Muscle of arm (tissue), 12 donors: ENCODE results near the gene GRIK3. TPM values are rescaled to one million over a fixed set of nuclear protein-coding genes. Genes with fewer than 3 reads are reported as not detected.
"Not testable (repeated sequence)": the region's sequence is repeated elsewhere in the genome, so short reads cannot be mapped to it uniquely, and the experiment has no call there.

Experiments
- DNase-seq: peaks from one replicate; pipeline ENCODE4 v3.0.0-alpha.2; 2013
- polyA plus RNA-seq, 12 donors: library from polyadenylated mRNA; unstranded; fragments of 120-200 nt; gene quantifications; one replicate each; pipeline ENCODE4 v1.2.1, GENCODE V29; 2013; ENCODE audit not compliant: insufficient read length in 12 of 12

Gene GRIK3
- polyA plus RNA-seq, 12 donors, result 0.41 to 2.5 (median 0.88) TPM; not detected in 1

DNA sequence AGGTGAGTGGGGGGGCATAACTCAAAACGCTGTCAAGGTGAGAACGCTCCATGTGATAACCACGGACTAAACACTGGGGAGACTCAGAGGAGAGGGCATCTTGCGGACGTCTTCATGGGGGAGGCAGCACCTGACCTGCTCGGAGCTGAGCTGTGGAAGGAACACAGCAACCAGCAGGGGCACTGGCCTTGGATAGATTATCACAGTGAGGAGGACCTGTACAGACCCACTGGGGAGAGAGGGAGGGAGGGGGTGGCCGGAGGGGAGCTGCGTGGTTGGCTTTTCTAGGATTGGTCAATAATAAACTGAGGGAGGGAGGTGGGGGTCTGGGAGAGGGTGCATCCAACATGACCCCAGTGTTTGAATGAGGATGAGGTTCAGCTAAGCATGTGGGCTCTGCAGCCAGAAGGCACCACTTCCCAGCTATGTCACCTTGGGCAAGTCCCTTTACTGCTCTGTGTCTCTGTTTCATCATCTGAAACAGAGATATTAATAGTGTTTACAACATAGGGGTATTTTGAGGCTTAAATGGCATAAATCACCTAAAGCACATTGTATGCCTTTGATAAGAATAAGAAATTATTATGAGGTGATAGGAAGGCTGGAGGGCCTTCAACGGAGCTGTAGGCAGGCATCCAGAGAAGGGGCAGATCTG lies 123.3 kb downstream of the GRIK3 start:
- no peak for DNase-seq

DNA sequence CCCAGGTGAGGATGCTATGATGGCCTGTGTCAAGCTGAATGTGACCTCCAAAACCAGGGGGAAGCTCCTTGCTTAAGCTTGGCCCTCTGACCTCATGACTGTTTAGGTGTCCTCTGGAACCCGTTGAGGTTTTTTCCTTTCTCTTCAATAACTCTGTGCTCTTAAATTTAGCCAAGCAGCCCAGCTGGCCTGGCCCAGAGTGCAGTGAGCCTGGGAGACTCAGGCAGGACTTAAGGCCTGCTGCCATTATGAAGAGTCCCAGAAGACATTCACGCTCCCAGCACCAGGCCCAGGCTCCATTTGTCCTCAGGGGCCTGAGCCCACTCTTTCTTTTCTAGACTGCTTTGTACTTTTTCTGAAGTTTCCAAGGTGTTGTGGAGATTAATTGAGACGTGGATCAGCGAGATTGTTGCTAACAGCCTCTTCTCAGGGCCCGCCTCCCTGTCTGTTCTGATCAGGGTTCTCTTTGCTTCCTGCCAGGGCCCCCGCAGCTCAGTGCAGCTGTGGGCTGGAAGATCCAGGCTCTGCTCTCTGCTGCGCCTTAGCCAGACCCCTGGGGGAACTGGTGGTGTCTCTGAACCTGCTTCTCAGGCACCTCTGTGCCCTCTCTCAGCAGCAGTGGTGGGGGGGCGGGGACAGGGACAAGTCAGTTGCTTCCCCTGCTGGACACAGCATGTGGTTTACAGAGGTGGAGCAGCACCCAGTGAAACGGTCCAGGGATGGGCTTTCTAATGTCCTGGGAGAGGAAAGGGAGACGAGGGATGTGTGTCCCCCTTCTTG lies 124.2 kb downstream of the GRIK3 start:
- DNase-seq, result peak; percentile 34

DNA sequence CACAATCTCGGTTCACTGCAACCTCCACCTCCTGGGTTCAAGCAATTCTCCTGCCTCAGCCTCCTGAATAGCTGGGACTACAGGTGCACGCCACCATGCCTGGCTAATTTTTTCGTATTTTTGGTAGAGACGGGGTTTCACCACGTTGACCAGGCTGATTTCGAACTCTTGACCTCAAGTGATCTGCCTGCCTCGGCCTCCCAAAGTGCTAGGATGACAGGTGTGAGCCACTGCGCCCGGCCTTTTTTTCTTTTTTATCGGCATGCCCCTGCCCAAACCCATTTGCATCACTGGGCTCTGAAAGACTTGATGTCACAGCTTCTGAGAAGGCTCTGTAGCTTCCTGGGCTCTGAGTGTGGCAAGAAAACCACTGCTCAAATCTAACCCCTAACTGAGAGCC lies 125.0 kb downstream of the GRIK3 start:
- not testable (repeated sequence) for DNase-seq

DNA sequence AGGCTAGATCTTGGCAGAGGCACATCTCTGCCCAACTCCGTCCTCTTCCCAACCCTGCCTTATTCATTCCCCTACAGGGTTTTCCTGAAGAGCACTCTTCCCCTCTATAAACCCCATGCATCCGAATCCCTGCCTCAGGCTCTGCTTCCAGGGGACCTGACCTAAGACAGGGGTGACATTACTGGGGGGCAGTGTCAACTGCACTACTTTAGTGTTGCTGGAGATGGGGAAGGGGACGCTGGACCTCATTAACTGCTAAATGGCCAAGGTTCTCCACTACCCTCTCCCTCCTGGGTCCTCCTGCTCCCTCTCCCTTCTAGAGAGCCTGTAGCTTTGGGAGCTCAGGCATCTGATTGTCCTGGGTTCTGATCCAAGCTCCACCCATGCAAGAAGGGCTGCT lies 126.2 kb downstream of the GRIK3 start:
- no peak for DNase-seq

DNA sequence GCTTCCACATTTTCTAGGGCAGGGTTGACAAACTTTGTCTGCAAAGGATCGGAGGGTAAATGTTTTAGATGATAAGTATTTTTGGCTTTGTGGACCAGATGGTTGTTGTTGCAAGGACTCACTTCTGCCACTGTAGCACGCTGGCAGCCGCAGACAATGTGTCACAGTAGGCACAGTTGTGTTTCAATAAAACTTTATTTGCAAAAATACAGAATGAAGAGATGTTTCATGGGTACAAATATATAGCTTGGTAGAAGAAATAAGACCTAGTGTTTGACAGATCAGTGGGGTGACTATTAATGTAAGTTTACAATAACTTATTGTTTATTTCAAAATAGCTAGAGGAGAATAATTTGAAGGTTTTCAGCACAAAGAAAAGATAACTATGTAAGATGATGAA lies 127.8 kb downstream of the GRIK3 start:
- DNase-seq, result no peak

DNA sequence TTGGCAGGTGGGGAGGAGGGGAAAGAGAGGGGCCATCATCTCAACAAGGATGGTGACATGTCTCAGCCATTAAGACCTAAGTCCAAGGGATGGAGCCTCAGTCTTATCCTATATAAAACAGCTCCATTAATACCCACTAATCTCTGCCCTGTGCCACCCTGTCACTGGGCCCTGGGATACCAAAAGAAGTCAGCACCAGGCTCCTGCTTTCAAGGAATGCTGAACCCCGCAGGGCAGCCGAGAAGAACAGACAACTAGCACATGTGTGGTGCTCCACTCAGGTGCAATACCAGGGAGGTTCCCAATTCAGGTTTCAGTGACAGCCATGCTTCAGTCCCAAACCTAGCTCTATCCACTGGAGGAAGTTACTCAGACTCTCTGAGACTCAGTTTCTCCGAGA lies 128.4 kb downstream of the GRIK3 start:
- DNase-seq, result no peak

DNA sequence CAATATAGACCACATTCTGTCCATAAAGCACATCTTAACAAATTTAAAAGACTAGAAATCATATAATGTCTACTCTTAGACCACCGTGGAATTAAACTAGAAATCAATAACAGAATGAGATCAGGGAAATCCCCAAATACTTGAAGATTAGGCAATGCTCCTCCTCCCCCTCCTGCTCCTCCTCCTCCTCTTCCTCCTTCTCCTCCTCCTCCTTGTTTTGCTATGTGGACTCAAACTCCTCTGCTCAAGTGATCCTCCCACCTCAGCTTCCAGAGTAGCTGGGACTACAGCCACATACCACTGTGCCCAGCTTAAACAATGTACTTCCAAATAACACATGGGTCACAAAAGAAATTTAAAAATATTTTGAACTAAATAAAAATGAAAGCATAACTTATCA lies 134.2 kb downstream of the GRIK3 start:
- no peak for DNase-seq

DNA sequence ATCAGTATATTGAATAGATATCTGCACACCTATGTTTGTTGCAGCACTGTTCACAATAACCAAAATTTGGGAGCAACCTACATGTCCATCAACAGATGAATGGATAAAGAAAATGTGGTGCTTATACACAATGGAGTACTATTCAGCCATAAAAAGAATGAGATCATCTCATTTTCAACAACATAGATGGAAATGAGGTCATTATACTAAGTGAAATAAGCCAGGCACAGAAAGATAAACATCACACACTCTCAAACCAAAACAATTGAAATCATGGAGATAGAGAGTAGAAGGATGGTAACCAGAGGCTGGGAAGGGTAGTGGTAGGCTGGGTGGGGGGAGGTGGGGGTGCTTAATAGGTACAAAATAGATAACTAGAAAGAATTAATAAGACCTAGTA lies 136.5 kb downstream of the GRIK3 start:
- not testable (repeated sequence) for DNase-seq

DNA sequence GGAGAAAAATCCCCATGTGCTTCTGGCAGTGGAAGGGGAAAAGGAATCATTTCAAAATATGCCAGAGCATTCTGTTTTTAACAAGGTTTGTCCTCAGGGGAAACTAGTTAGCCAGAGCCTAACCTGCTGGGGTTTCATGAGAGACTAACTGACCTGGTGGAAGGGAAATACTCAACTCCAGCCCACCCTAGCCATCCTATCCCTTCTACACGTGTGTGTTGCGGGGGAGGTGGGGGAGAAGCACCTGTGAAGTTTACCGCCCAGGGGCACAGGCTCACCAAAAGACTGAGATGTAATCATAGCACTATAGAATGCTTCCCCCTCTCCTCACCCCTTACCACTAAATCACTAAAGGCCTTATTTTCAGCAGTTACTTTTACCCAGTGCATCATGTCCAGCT lies 139.5 kb downstream of the GRIK3 start:
- DNase-seq, result no peak

DNA sequence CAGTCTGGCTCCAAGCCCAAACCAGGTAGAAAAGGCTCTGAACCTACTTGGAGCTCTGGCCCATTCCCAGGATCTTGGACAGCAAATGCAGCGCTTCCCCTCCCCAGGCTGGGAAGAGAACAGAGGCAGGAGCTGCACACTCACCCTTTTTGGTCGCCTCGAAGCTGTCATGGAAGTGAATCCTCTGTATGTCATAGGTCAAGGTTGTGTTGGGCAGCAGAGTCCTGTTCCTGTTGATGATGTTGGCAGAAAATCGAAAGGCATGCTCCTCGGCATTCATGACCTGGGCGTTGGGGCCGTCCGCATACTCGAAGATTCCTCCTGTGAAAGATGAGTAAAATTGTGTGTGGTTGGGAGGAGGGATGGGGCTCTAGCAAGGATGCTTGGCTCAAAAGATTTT lies 143.5 kb downstream of the GRIK3 start:
- no peak for DNase-seq

DNA sequence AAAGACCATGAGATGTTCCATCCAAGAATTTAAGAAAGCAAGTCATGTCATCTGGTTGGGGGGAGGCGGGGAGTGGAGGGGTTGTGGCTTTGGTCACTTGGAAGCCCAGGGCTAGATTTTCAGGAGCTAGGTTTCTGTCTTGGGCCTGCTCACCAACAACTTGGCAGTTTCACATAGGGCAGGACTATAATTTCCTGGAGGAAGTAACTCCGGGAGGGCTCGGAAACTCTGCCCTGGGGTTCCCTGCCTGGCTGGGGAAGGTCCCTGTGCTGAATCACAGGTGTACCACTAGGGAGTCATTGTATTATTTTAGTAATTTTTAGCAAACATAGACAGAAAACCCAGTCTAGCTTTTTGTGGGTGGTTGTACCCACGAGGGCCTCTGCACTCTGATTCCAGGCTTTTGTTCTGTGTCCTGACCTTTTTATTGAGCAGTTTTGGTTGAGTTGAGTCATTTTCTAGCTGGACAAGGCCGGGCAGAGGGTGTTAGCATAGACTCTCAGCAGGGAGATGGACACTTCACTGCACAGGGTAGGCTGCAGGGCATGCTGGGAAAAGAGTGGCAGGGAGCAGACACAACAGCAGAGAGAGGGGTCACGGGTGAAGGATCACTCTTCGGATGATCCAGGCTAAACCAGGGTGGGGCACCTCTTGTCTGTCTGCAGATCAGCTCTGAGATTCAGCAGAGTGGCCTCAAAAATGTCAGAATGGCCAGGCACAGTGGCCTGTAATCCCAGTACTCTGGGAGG lies 144.7 kb downstream of the GRIK3 start:
- DNase-seq, result no peak

DNA sequence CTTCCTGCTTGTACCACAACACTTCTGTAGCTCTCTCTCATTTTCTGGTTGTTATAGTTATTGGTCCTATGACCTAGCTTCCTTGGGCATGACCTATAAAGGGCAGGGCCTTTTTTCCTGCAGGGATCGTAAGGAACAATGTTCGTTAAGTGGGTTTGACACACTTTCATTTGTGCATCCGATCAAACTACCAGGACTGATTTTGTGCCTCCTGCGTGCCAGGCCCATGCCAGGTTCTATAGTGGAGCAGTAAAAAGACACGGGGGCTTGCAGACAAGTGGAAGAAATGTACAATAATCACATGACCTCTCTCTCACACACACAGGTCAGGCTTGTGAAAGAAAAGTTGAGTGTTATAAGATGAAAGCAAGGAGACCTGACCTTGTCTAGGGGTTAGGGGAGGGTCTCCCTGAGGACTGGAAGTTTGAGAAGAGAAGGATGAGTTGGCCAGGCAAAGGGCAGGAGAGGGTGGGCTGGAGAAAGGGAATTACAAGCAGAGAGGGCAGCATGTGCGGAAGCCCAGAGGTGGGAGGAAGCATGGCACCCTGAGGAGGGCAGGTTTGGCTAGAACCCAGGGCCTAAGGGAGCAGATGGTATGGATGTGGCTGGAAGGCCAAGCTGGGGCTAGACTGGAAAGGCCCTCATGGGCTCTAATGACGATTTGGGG lies 145.4 kb downstream of the GRIK3 start:
- DNase-seq, result no peak

DNA sequence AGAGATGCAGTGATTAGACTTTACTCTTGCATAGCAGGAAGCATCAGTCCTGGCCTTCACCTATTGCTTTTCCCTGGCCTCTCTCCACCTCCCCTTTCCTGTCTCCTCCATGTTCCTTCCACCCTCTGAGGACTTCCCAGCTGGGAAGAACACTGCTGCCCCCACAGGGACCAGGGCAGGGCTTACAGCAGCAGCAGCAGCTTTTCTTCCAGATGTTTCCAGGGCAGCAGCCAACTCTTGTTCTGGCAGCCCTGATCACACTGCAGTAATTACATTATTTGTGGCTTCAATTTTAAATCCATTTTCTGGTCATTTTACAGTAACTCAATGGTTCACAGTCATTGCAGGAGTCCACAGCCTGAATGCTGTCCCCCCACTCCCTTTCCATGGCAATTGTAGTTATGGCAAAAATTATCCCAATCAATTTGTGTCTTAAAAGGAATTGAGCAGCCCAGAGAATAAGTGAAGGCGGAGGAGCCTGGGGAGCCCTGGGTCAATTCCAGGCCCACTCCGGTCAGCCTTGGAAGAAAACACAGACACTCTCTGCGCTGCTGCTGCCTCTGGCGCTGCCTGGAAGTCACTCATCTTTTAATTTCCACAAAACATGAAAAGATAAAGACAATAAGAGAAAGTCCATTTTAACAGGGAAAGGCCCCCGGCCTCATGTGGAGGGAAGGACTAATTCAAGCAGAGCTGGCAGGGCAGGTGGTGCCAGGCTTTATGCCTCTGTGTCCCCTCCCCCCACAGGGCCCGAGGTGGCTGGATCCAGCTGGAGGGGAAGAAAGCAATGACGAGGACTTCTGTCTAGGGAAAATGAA lies 148.6 kb downstream of the GRIK3 start:
- peak; percentile 75 for DNase-seq

DNA sequence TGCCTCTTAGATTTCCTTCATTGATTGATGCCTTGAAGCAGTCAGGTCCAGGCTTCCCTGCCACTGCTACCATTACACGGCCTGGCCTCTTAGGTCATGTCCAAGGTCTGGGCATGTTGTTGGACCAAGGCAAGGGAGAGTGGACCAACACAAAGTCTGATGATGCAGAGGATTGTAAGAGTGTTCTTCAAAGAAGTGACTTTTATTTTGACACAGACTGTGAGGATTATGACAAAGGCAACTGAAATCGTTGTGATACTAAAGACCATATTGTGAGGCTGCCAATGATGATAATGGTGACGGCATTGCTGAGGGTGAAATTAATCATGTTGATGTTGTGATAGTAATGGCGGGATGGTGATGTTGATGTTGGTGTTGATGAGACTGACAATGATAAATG lies 149.5 kb downstream of the GRIK3 start:
- no peak for DNase-seq

DNA sequence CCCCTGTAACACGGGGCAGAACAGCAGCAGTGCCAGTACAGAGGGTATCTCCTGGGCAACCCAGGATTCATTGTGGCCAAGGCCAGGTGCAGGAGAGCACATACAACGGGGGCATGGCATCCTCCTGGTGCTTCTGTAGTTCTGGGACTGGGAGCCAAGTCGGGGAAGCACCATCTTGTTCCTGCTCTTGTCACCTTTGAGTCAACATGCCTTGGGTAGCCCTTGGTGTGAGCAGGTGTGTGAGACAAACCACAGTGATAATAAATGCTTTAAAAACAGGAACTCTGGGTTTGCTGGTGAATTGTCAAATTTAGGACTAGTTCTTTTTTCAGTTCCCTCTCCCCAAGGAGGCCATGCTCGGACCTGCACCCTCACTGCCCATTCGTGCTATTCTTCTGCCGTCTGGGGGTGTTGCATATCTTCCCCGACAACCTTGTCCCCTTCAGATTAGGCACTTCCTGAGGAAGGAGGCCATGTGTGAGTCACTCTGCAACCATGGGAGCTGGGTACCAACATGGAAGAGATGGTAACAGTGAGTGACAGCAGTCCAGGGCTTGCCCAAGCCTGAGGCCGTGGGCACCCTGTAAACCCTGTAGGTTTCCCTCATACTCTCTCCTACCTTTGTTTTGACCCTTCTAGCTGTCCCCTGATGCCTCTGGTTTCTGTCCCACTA lies 150.2 kb downstream of the GRIK3 start:
- DNase-seq, result no peak

DNA sequence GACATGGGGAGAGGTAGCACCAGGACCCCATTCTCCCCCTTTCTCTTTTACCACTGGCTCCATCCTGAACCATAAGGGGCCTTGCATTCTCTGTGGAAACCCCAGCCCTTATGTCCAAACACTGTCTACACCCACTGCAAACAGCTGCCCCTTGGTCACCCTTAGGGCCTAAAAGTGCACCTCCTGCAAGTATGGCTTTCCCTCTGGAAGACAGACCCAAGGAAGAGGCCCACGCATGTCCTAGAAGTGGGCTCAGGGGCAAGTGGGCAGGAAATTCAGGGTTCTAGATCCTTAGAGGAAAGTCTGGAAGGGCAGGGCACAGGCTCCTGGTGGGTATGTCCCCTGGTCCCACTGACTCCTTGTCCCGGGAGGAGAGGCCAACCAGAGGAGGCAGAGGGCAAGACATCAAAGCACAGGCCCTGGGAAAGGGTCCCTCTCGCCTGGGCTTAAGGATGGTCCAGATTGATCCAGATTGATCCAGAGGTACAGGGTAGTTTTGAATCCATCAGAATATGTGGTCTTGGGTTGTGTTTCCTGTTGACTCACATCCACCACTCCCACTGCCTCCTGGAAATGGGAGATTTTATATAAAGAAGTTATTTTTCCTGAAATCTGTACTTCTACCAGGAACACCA lies 150.9 kb downstream of the GRIK3 start:
- DNase-seq, result no peak

DNA sequence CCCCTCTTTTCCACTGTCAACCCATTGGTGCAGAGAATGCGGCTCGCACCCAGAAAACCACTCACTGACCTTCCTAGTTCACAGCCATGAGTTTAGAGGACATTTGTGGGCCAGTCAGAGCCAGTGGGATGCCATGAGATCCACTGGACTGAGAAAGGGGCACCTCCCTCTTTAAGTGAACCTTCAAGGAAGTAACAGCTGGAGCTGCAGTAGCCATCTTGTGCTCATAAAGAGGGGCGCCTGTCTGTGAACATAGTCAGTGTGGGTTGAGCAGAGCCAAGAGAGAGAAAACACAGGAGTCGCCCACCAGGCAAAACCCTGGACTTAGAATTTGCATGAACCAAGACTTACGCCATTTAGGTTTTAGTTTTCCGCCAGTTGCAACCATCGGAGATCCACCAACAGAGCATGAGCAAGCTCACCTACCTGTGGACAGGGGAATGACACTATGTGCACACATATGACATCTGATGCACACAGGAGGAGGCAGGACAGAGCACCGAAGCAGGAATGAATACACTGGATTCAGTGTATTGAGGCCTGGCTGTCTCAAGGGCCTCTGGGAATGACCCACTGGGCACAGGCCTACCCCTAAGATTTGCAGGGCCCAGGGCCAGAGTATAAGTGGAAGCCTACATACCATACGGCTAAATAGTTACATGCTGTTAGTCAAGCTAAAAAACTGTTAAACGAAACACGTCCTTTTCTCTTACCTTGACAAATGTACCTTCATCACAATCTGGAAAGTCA lies 151.6 kb downstream of the GRIK3 start:
- DNase-seq, result no peak

DNA sequence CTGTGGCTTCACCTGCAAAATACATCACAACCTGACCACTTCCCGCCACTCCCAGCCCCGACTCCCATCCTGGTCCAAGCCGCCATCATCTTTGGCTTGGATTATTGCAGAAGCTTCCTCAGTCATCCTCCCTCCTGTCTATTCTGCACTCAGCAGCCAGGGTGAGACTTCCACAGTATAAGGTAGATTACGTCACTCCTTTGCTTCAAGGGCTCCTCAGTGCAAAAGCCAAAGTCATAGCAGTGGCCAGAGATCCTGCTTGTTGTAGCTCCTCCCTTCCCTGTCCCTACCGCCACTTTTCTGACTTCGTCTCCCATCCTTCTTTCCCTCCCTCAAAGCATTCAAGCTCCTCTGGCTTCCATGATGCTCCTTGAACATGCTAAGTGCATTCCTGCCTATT lies 152.8 kb downstream of the GRIK3 start:
- DNase-seq, result no peak

DNA sequence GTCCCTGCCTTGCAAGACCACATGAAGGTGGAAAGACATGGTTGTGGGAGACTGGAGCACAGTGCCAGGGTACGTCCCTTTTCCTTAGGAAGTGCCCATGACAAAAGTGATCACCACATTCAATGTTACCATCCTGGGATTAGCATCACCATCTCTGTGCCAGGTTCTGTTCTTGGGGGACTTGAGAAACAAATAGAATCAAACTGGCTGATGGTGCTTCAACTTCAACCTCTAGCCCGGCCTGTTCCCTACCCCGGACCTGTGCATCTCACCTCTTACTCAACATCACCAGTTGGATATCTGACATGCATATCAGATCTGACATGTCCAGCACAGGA lies 153.3 kb downstream of the GRIK3 start:
- no peak for DNase-seq
